ENCODE measurements around the gene CALML4.
A peak's percentile ranks its signal among the peaks of the same experiment; 100 is the strongest.
"Not testable (repeated sequence)": the region's sequence is repeated elsewhere in the genome, so short reads cannot be mapped to it uniquely, and the experiment has no call there.

CALML4 gene

DNA sequence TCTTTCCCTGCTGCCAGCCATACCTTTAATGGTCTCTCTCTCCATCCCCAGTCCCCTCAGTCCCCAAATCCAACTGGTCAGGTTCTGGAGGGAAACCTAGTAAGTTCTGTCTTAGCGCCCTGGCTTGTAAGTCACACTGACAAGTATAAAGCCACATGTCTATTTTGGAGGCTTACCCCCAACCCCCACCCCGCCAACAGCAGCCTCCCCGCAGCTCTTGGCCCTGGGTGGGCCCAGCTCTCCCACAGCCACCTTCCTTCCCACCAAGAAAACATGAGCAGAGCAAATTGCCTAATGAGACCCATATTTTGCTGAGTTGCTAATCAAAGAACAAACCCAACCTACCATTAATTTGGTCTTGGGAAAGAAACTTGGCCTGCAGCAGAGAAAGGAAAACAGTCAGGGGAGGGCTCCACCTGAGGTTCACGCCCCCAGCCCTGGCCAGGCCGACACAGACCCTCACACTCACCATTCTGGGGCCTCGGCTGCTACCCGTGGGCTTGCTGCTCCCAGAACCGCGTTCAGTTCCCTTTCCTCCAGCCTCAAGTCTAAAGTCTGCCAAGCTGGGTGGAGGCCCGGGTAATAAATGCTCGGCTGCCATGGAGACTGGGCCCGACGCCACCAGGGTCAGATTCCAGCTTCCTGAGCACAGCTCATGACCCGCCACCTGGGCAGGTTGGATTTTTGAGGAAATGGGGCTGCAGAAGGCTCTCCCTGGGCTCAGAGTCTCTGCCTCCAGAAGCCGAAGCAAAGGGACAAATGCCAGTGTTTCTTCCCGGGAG is at the start of gene CALML4:
Gene CALML4, minus strand, starts transcription at position 557 of the 782 bp plus-strand sequence. Its CDS starts 85 bp downstream, at position 472.
- TF ChIP-seq EZH2 (IDR thresholded peaks at IDR 0.05) (no peak), POLR2AphosphoS5 (IDR thresholded peaks at IDR 0.05; ENCODE audit: borderline replicate concordance, low read depth, low read length) (no peak; the same call in 1 of the 2 replicates), FOXP2 (optimal IDR thresholded peaks at IDR 0.05; ENCODE audit: control extremely low read depth, extremely low read length, insufficient read depth) (no peak)
- Histone ChIP-seq H3K9me3 (ENCODE audit: low read depth, low read length) (no peaks in the 10 kb centered on the region), H3K4me3 (peak within 1 kb of the TSS; percentile 51), H3K9ac (ENCODE audit: insufficient read length) (peak within 1 kb of the TSS; percentile 10), H3K36me3 (ENCODE audit: insufficient read depth, low read length) (no peaks in the 10 kb centered on the region), H3K27ac (peak within 1 kb of the TSS; percentile 80)
- DNase-seq (ENCODE audit: low read depth, low spot score) = no peak

GRCh38 chr15:68252925-68253534 is 47.9 kb upstream of the CALML4 start:
- Histone ChIP-seq H3K27ac (no peak overlapping the region), H3K4me3 (no peak overlapping the region), H3K9me3 (ENCODE audit: low read depth, low read length) (no peaks in the 10 kb centered on the region), H3K9ac (ENCODE audit: insufficient read length) (no peak overlapping the region), H3K36me3 (ENCODE audit: insufficient read depth, low read length) (no peaks in the 10 kb centered on the region)
- TF ChIP-seq POLR2AphosphoS5 (IDR thresholded peaks at IDR 0.05; ENCODE audit: borderline replicate concordance, low read depth, low read length) (no peak), FOXP2 (optimal IDR thresholded peaks at IDR 0.05; ENCODE audit: control extremely low read depth, extremely low read length, insufficient read depth) (no peak), EZH2 (IDR thresholded peaks at IDR 0.05) (no peak)
- peak; percentile 73 for DNase-seq (ENCODE audit: low read depth, low spot score)

GRCh38 chr15:68249058-68249713 is 44.1 kb upstream of the CALML4 start:
- Histone ChIP-seq H3K27ac (no peak overlapping the region), H3K36me3 (ENCODE audit: insufficient read depth, low read length) (no peaks in the 10 kb centered on the region), H3K9ac (ENCODE audit: insufficient read length) (no peak overlapping the region), H3K4me3 (no peak overlapping the region), H3K9me3 (ENCODE audit: low read depth, low read length) (no peaks in the 10 kb centered on the region)
- TF ChIP-seq FOXP2 (optimal IDR thresholded peaks at IDR 0.05; ENCODE audit: control extremely low read depth, extremely low read length, insufficient read depth) (no peak), POLR2AphosphoS5 (IDR thresholded peaks at IDR 0.05; ENCODE audit: borderline replicate concordance, low read depth, low read length) (no peak), EZH2 (IDR thresholded peaks at IDR 0.05) (no peak)
- no peak for DNase-seq (ENCODE audit: low read depth, low spot score)

DNA sequence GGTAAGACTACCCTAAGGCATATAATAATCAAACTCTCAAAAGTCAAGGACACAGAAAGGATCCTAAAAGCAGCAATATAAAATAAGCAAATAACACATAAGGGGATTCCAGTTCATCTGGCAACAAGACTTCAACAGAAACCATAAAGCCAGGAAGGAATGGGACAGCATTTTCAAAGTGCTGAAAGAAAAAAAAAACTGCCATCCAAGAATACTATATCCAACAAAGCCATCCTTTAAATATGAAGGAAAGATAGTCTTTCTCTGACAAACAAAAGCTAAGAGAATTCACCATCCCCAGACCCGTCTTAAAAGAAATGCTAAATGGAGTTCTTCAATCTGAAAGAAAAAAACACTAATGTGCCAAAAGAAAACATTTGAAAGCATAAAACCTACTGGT is 39.1 kb upstream of the CALML4 start:
- Histone ChIP-seq H3K9ac (ENCODE audit: insufficient read length) (no peak overlapping the region), H3K36me3 (ENCODE audit: insufficient read depth, low read length) (no peaks in the 10 kb centered on the region), H3K9me3 (ENCODE audit: low read depth, low read length) (no peaks in the 10 kb centered on the region; the same call in 1 of the 2 replicates), H3K27ac (no peak overlapping the region), H3K4me3 (no peak overlapping the region)
- no peak for DNase-seq (ENCODE audit: low read depth, low spot score)
- TF ChIP-seq POLR2AphosphoS5 (IDR thresholded peaks at IDR 0.05; ENCODE audit: borderline replicate concordance, low read depth, low read length) (no peak), EZH2 (IDR thresholded peaks at IDR 0.05) (no peak), FOXP2 (optimal IDR thresholded peaks at IDR 0.05; ENCODE audit: control extremely low read depth, extremely low read length, insufficient read depth) (no peak)

GRCh38 chr15:68241088-68241935 is 36.2 kb upstream of the CALML4 start:
- Histone ChIP-seq H3K36me3 (ENCODE audit: insufficient read depth, low read length) (no peaks in the 10 kb centered on the region), H3K9ac (ENCODE audit: insufficient read length) (no peak overlapping the region), H3K27ac (no peak overlapping the region), H3K4me3 (no peak overlapping the region), H3K9me3 (ENCODE audit: low read depth, low read length) (no peaks in the 10 kb centered on the region; the same call in 1 of the 2 replicates)
- DNase-seq (ENCODE audit: low read depth, low spot score) = no peak
- TF ChIP-seq FOXP2 (optimal IDR thresholded peaks at IDR 0.05; ENCODE audit: control extremely low read depth, extremely low read length, insufficient read depth) = no peak
- TF ChIP-seq POLR2AphosphoS5 (IDR thresholded peaks at IDR 0.05; ENCODE audit: borderline replicate concordance, low read depth, low read length) = no peak
- no peak for TF ChIP-seq EZH2 (IDR thresholded peaks at IDR 0.05)

DNA sequence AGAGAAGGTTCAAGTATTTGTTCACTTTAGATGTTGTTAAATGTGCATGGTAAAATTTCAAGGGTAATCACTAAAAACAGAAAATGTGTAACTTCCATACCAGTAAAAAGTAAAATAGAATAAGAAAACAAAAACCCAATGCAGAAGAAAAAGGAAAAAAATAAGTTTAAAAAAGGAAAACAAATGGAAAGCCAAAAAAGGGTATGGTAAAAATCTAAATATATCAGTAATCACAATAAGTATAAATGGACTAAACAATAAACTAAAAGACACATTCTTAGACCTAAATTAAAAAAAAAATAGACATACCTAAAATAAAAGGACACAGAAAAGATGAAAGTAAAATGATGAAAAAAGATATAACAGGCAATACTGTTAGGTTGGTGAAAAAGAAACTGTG is 33.9 kb upstream of the CALML4 start:
- no peaks in the 10 kb centered on the region; the same call in 1 of the 2 replicates for H3K9me3 ChIP-seq (ENCODE audit: low read depth, low read length)
- no peak overlapping the region for H3K4me3 ChIP-seq

GRCh38 chr15:68235022-68235421 is 29.9 kb upstream of the CALML4 start:
- Histone ChIP-seq H3K9ac (ENCODE audit: insufficient read length) (no peak overlapping the region), H3K27ac (no peak overlapping the region), H3K36me3 (ENCODE audit: insufficient read depth, low read length) (no peaks in the 10 kb centered on the region), H3K9me3 (ENCODE audit: low read depth, low read length) (no peaks in the 10 kb centered on the region), H3K4me3 (no peak overlapping the region)
- TF ChIP-seq EZH2 (IDR thresholded peaks at IDR 0.05) (no peak), FOXP2 (optimal IDR thresholded peaks at IDR 0.05; ENCODE audit: control extremely low read depth, extremely low read length, insufficient read depth) (no peak), POLR2AphosphoS5 (IDR thresholded peaks at IDR 0.05; ENCODE audit: borderline replicate concordance, low read depth, low read length) (no peak)
- DNase-seq (ENCODE audit: low read depth, low spot score) = no peak

More for the DNA sequence above, 33.9 kb upstream of the CALML4 start:
- no peak for TF ChIP-seq POLR2AphosphoS5 (IDR thresholded peaks at IDR 0.05; ENCODE audit: borderline replicate concordance, low read depth, low read length)
- no peak for TF ChIP-seq FOXP2 (optimal IDR thresholded peaks at IDR 0.05; ENCODE audit: control extremely low read depth, extremely low read length, insufficient read depth)
- TF ChIP-seq EZH2 (IDR thresholded peaks at IDR 0.05) = no peak
- Histone ChIP-seq H3K9ac (ENCODE audit: insufficient read length) (no peak overlapping the region), H3K27ac (no peak overlapping the region), H3K36me3 (ENCODE audit: insufficient read depth, low read length) (no peaks in the 10 kb centered on the region)
- no peak for DNase-seq (ENCODE audit: low read depth, low spot score)

DNA sequence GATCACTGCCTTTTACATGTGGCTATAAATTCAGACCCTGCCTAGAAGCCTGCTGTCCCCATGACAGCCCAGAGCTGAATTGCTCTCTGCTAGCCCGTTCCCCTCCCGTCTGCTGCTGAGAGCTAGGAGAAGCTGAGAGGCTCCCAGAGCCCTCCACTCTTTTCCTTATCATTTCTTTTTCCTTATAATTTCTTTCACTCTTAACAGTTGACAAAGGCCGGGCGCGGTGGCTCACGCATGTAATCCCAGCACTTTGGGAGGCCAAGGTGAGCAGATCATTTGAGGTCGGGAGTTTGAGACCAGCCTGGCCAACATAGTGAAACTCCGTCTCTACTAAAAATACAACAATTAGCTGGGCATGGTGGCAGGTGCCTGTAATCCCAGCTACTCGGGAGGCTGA is 29.4 kb upstream of the CALML4 start:
- not testable (repeated sequence) for H3K27ac ChIP-seq; H3K36me3 ChIP-seq (ENCODE audit: insufficient read depth, low read length); H3K9me3 ChIP-seq (ENCODE audit: low read depth, low read length); H3K4me3 ChIP-seq; DNase-seq (ENCODE audit: low read depth, low spot score); H3K9ac ChIP-seq (ENCODE audit: insufficient read length)

All from SK-N-MC (cell line).